GM19324 (cell line): Measurements from ENCODE around the gene TSSK1B.
"Not testable (repeated sequence)": the region's sequence is repeated elsewhere in the genome, so short reads cannot be mapped to it uniquely, and the experiment has no call there.

Experiments
- ATAC-seq: cut with Tn5 transposase; IDR thresholded peaks from one replicate; pipeline ENCODE4 v1.9.1; 2021; ENCODE audit warnings: mild to moderate bottlenecking, moderate library complexity; ENCODE audit not compliant: unreplicated experiment, low FRiP score

TSSK1B gene

GRCh38 chr5:113434889-113435288 lies at the start of gene TSSK1B:
Gene TSSK1B, minus strand, starts transcription at chr5:113434989. Its CDS starts 150 bp downstream, at chr5:113434839.
- ATAC-seq: no peak

GRCh38 chr5:113480243-113480642 lies 45.5 kb upstream of the TSSK1B start:
- no peak for ATAC-seq

GRCh38 chr5:113478691-113479090 lies 43.9 kb upstream of the TSSK1B start:
- ATAC-seq: no peak

GRCh38 chr5:113474100-113474728 lies 39.4 kb upstream of the TSSK1B start:
- ATAC-seq: no peak

- no peak for ATAC-seq
These were observed 28.2 kb upstream of the TSSK1B start for GRCh38 chr5:113463032-113463431.

GRCh38 chr5:113457106-113457505 lies 22.3 kb upstream of the TSSK1B start:
- ATAC-seq: not testable (repeated sequence)

- ATAC-seq: no peak
These were observed 18.2 kb upstream of the TSSK1B start for GRCh38 chr5:113452941-113453340.

GRCh38 chr5:113451797-113452196 lies 17.0 kb upstream of the TSSK1B start:
- ATAC-seq: no peak

- ATAC-seq: no peak
These were observed 16.1 kb upstream of the TSSK1B start for GRCh38 chr5:113450929-113451328.

GRCh38 chr5:113450462-113450861 lies 15.7 kb upstream of the TSSK1B start:
- ATAC-seq: no peak

- no peak for ATAC-seq
These were observed 13.5 kb upstream of the TSSK1B start for GRCh38 chr5:113448252-113448651.

- no peak for ATAC-seq
These were observed 12.8 kb upstream of the TSSK1B start for GRCh38 chr5:113447498-113448050.

GRCh38 chr5:113446358-113446927 lies 11.7 kb upstream of the TSSK1B start:
- no peak for ATAC-seq

GRCh38 chr5:113437111-113437510 lies 2.3 kb upstream of the TSSK1B start:
- no peak for ATAC-seq

- ATAC-seq: no peak
These were observed 786 bp upstream of the TSSK1B start for GRCh38 chr5:113435575-113435974.

- ATAC-seq: no peak
These were observed 752 bp downstream of the TSSK1B start for GRCh38 chr5:113433862-113434612.

- no peak for ATAC-seq
These were observed 1.7 kb downstream of the TSSK1B start for GRCh38 chr5:113433071-113433470.

- ATAC-seq: no peak
These were observed 6.8 kb downstream of the TSSK1B start for GRCh38 chr5:113427871-113428574.

GRCh38 chr5:113425909-113426308 lies 8.9 kb downstream of the TSSK1B start:
- no peak for ATAC-seq

- no peak for ATAC-seq
These were observed 13.1 kb downstream of the TSSK1B start for GRCh38 chr5:113421693-113422092.

- ATAC-seq: no peak
These were observed 29.3 kb downstream of the TSSK1B start for GRCh38 chr5:113405530-113405929.
